Right atrium auricular region (tissue), 2 donors: ENCODE measurements around the gene CDK18. TPM values are rescaled to one million over a fixed set of nuclear protein-coding genes. Genes with fewer than 3 reads are reported as not detected.

Experiments used
- DNase-seq: peaks from one replicate; pipeline ENCODE4 v3.0.0-alpha.2; 2019; ENCODE audit warnings: low spot score
- H3K27ac ChIP-seq, 2 donors: fragments of 200-600 bp; sonication (generic); 1 replicate in 1 of 2; 2 replicates in 1 of 2; pipeline ENCODE4 v1.5.1; 2016 to 2019
- H3K27me3 ChIP-seq, 2 donors: fragments of 200-600 bp; sonication (generic); one replicate each; pipeline versions ENCODE4 v1.5.1 to v1.6.0; 2017 to 2019
- H3K36me3 ChIP-seq: fragments of 200-600 bp; sonication (generic); one replicate; pipeline ENCODE4 v1.5.1; 2016
- H3K4me1 ChIP-seq, 2 donors: fragments of 200-600 bp; sonication (generic); one replicate each; pipeline versions ENCODE4 v1.5.1 to v1.6.0; 2017 to 2019
- H3K4me3 ChIP-seq, 2 donors: fragments of 200-600 bp; sonication (generic); 1 replicate in 1 of 2; 2 replicates in 1 of 2; pipeline ENCODE4 v1.5.1; 2017 to 2019; ENCODE audit warnings: mild to moderate bottlenecking in 1 of 2, moderate library complexity in 1 of 2
- H3K9me3 ChIP-seq, 2 donors: fragments of 200-600 bp; sonication (generic); one replicate each; pipeline ENCODE4 v1.5.1; 2019
- CTCF ChIP-seq, 2 donors: fragments of 200-600 bp; sonication (generic); IDR thresholded peaks; one replicate each; pipeline ENCODE4 v1.5.1; 2019; ENCODE audit warnings: antibody characterized with exemption in 2 of 2
- total RNA-seq, 2 donors: library from RNA; depleted of rRNA; stranded (reverse); fragments of >200 nt; gene quantifications; one replicate each; pipeline ENCODE4 v1.1.0, GENCODE V29; 2016

Gene CDK18
- total RNA-seq, 2 donors from 2014 or later = 85.6 to 116 TPM

GRCh38 chr1:205473475-205473874 lies 31.0 kb upstream of the CDK18 start:
- no peak for DNase-seq
- Histone ChIP-seq H3K27me3 (peaks cover 0 to 4% of the 10 kb centered on the region in 2 donors), H3K4me1 (peaks cover 0 to 8% of the 10 kb centered on the region in 2 donors), H3K27ac (no peak overlapping the region), H3K4me3 (no peak overlapping the region), H3K36me3 (no peaks in the 10 kb centered on the region), H3K9me3 (peaks cover 0 to 14% of the 10 kb centered on the region in 2 donors)
- no peak for TF ChIP-seq CTCF (IDR thresholded peaks at IDR 0.05)

GRCh38 chr1:205473966-205474365 lies 30.5 kb upstream of the CDK18 start:
- Histone ChIP-seq H3K4me1 (peaks cover 0 to 8% of the 10 kb centered on the region in 2 donors), H3K27me3 (peaks cover 0 to 4% of the 10 kb centered on the region in 2 donors), H3K27ac (no peak overlapping the region), H3K9me3 (peaks cover 0 to 14% of the 10 kb centered on the region in 2 donors), H3K4me3 (no peak overlapping the region), H3K36me3 (no peaks in the 10 kb centered on the region)
- no peak for DNase-seq
- no peak for TF ChIP-seq CTCF (IDR thresholded peaks at IDR 0.05)

GRCh38 chr1:205474571-205474970 lies 29.9 kb upstream of the CDK18 start:
- no peak overlapping the region for H3K27ac ChIP-seq
- peaks cover 0 to 4% of the 10 kb centered on the region in 2 donors for H3K27me3 ChIP-seq
- peaks cover 0 to 8% of the 10 kb centered on the region in 2 donors for H3K4me1 ChIP-seq
- H3K9me3 ChIP-seq = peaks cover 0 to 14% of the 10 kb centered on the region in 2 donors
- DNase-seq = no peak
- H3K4me3 ChIP-seq = no peak overlapping the region
- TF ChIP-seq CTCF (IDR thresholded peaks at IDR 0.05) = no peak
- no peaks in the 10 kb centered on the region for H3K36me3 ChIP-seq

- H3K36me3 ChIP-seq = no peaks in the 10 kb centered on the region
- peaks cover 0 to 4% of the 10 kb centered on the region in 2 donors for H3K27me3 ChIP-seq
- H3K4me1 ChIP-seq = peaks cover 0 to 8% of the 10 kb centered on the region in 2 donors
- no peak for DNase-seq
- TF ChIP-seq CTCF (IDR thresholded peaks at IDR 0.05) = no peak
- H3K27ac ChIP-seq = no peak overlapping the region
- H3K9me3 ChIP-seq = peaks cover 0 to 14% of the 10 kb centered on the region in 2 donors
- H3K4me3 ChIP-seq = no peak overlapping the region
Measured at GRCh38 chr1:205475855-205476254, 28.6 kb upstream of the CDK18 start.

- Histone ChIP-seq H3K4me1 (peaks cover 0 to 8% of the 10 kb centered on the region in 2 donors), H3K4me3 (no peak overlapping the region), H3K27me3 (peaks cover 0 to 4% of the 10 kb centered on the region in 2 donors), H3K27ac (no peak overlapping the region), H3K9me3 (peaks cover 0 to 14% of the 10 kb centered on the region in 2 donors), H3K36me3 (no peaks in the 10 kb centered on the region)
- no peak for TF ChIP-seq CTCF (IDR thresholded peaks at IDR 0.05)
- no peak for DNase-seq
Measured at GRCh38 chr1:205476648-205477047, 27.8 kb upstream of the CDK18 start.

GRCh38 chr1:205477121-205477758 lies 27.2 kb upstream of the CDK18 start:
- no peak for DNase-seq
- no peak overlapping the region for H3K27ac ChIP-seq
- TF ChIP-seq CTCF (IDR thresholded peaks at IDR 0.05) = no peak
- no peaks in the 10 kb centered on the region for H3K36me3 ChIP-seq
- H3K9me3 ChIP-seq = peaks cover 0 to 14% of the 10 kb centered on the region in 2 donors
- H3K4me3 ChIP-seq = no peak overlapping the region
- peaks cover 0 to 4% of the 10 kb centered on the region in 2 donors for H3K27me3 ChIP-seq
- H3K4me1 ChIP-seq = peaks cover 0 to 8% of the 10 kb centered on the region in 2 donors
